Stimulated activated CD8-positive, alpha-beta memory T cell treated with anti-CD3 and anti-CD28 coated beads, Interleukin-7, amount 100 ng/mL, for 24 hours (primary cell): ENCODE measurements around the gene SMTNL1.

Experiments used
- DNase-seq: peaks from one replicate; pipeline ENCODE4 v3.0.0-alpha.2; 2020; ENCODE audit warnings: low read depth

Gene SMTNL1

GRCh38 chr11:57588046-57588710, 50.8 kb downstream of the SMTNL1 start:
- no peak for DNase-seq

GRCh38 chr11:57596266-57596885, 59.0 kb downstream of the SMTNL1 start:
- no peak for DNase-seq

- no peak for DNase-seq
Observed at GRCh38 chr11:57597461-57597915, 60.1 kb downstream of the SMTNL1 start, which contains the start of gene SERPING1. SERPING1 (plus strand) TSS chr11:57597685; CDS start chr11:57598271, 586 bp downstream.

- DNase-seq: no peak
Observed at GRCh38 chr11:57597916-57598830, 60.8 kb downstream of the SMTNL1 start.

DNA sequence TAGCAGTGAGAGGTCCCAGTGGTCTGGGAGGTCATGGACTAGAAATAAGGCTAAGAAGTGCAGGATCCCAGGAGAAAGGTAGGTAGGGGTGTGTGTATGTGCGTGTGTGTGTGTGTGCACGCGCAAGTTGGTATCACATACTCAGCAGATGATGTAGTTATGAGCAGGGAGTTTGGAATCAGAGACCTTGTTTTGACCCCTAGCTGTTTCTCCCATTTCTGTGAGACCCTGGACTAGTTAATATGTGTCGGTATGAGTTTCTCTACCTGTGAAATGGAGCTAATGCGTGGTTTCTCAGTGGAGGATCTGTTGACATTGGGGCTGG, 61.4 kb downstream of the SMTNL1 start:
- DNase-seq: no peak

- DNase-seq: no peak
Observed at GRCh38 chr11:57599381-57599780, 62.0 kb downstream of the SMTNL1 start.
